Subcutaneous preadipocyte (primary cell): ENCODE data around the gene PLEKHO2. TPM values are rescaled to one million over a fixed set of nuclear protein-coding genes. Genes with fewer than 3 reads are reported as not detected.

ENCODE experiments used
- total RNA-seq: library from RNA; depleted of rRNA; stranded (reverse); fragments of >200 nt; gene quantifications from 2 replicates; pipeline ENCODE4 v1.2.3, GENCODE V29; 2012

Gene PLEKHO2, protein sequence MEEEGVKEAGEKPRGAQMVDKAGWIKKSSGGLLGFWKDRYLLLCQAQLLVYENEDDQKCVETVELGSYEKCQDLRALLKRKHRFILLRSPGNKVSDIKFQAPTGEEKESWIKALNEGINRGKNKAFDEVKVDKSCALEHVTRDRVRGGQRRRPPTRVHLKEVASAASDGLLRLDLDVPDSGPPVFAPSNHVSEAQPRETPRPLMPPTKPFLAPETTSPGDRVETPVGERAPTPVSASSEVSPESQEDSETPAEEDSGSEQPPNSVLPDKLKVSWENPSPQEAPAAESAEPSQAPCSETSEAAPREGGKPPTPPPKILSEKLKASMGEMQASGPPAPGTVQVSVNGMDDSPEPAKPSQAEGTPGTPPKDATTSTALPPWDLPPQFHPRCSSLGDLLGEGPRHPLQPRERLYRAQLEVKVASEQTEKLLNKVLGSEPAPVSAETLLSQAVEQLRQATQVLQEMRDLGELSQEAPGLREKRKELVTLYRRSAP
- total RNA-seq = 22.8 and 29.9 TPM in 2 replicates

DNA sequence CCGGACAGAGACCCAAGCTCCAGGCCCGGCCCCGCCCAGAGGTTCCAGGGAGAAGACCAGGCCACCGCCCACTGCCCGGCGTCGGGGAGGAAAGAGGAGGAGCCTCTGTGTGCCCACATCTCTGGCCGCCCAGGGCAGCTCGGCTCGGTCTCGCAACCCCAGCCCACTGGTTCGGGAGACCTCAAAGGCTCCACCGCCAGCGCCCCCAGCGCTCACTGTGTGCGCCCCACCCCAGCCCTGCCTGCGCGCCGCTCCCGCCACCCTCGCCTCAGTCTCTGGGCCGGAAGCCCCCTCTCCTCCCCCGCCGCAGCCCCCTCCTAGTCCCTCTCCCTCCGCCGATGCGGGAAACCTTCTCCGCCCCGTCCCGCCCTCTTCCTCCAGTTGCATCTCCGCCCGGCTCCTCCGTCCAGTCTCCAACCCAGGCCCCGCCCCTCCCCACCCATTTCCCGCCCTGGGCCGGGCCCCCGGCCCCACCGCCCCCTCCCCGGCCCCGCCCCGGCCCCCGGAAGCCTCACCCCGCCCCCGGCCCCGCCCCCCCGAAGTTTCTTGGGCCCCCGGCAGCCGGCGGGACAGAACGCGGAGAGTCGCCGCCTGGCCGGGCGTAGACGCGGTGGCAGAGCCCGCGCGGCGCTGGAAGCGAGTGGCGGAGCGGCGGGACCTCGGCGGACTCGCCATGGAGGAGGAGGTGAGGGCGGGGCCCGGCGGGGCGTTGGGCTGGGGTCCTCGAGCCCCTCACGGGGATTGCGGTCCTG lies at the start of gene PLEKHO2:
Gene PLEKHO2, plus strand, starts transcription at position 572 of the 752 bp plus-strand sequence. Its CDS starts 102 bp downstream, at position 674.

DNA sequence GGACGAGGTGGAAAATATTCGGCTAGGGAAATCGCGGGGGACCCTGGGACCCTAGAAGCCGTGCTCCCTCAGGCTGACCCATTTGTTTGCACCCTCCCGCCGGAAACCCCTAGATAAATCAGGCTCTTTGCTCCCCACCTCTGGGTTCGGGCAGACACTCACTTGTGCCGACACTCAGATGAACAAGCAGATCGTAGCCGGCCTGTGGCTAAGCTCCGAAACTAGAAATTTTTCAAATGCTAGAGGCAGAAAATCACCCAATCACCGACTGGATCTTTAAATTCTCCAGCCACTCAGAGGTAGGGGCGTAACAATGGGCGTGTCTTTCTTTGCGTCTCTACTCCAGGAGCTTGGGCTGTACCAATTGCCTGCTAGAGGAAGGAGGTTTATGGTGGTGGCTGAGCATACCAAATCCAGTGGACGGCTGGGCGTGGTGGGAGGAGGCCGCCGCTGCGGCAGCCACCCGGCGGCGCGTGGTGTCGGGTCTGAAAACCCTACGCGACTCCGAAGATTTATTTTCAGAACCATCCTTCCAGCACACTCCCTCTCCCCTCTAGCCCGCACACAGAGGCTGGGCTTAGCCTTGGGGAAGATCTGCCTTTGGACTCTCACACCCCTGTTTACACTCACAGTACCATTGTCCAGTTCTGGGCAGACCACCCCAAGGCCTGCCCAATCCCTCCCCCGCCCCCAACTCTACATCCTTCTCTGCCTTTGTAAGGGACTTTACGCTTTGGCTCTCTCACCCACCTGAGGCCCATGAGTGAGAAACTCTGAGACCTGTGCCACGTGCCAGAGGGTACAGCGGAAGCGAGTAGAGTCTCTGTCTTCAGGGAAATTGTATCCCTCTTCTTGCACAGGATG lies 16.1 kb upstream of the PLEKHO2 start, which contains the start of gene PIF1:
Gene PIF1, minus strand, starts transcription at position 217 of the 864 bp plus-strand sequence. CDS start 1,312 bp downstream, outside the sequence.

GRCh38 chr15:64911311-64912186 lies 69.8 kb downstream of the PLEKHO2 start, which contains the start of gene ANKDD1A:
Gene ANKDD1A (plus strand): TSS chr15:64911902. CDS start chr15:64911931, 29 bp downstream.

Other genes with a start within 250 kb of the PLEKHO2 start
- under 0.01 TPM in 1 of 2 replicates, not detected in the other for gene RBPMS2, start 66.3 kb upstream of the PLEKHO2 start, total RNA-seq
- 13.2 and 16.4 TPM in 2 replicates for gene PIF1, start 16.3 kb upstream of the PLEKHO2 start, total RNA-seq
- 6.1 and 7.0 TPM in 2 replicates for gene ANKDD1A, start 70.0 kb downstream of the PLEKHO2 start, total RNA-seq
- 88.4 and 97.7 TPM in 2 replicates for gene SPG21, start 148.0 kb downstream of the PLEKHO2 start, total RNA-seq
- gene MTFMT, start 187.7 kb downstream of the PLEKHO2 start, total RNA-seq = 22.4 and 24.2 TPM in 2 replicates
- not detected in 2 replicates for gene SLC51B, start 203.5 kb downstream of the PLEKHO2 start, total RNA-seq
- 3.7 and 6.6 TPM in 2 replicates for gene RASL12, start 226.1 kb downstream of the PLEKHO2 start, total RNA-seq
- not detected in 2 replicates for gene KBTBD13, start 234.8 kb downstream of the PLEKHO2 start, total RNA-seq